Naive B cell (primary cell): ENCODE data around the gene CCDC85C. TPM values are rescaled to one million over a fixed set of nuclear protein-coding genes. Genes with fewer than 3 reads are reported as not detected.

Experiments used
- ATAC-seq, 2 donors: fragments of 150-1000 bp; cut with Tn5 transposase; 2 replicates each; pipeline ENCODE4 v1.10.0; 2021; ENCODE audit warnings: low read depth in 2 of 2, mild to moderate bottlenecking in 2 of 2, moderate library complexity in 2 of 2
- DNase-seq: peaks from one replicate; pipeline ENCODE4 v3.0.0; 2022
- H3K27ac Mint-ChIP-seq, 6 donors: one replicate each; pipeline ENCODE4 v1.8.0; 2020 to 2022; ENCODE audit warnings: mild to moderate bottlenecking in 6 of 6, mixed read lengths in 6 of 6, moderate library complexity in 5 of 6, inconsistent platforms in 2 of 6
- H3K27me3 Mint-ChIP-seq, 3 donors: one replicate each; pipeline ENCODE4 v1.8.0; 2021 to 2022; ENCODE audit warnings: mixed read lengths in 3 of 3, mild to moderate bottlenecking in 1 of 3
- H3K36me3 Mint-ChIP-seq, 2 donors: one replicate each; pipeline ENCODE4 v1.8.0; 2020 to 2022; ENCODE audit warnings: mixed read lengths in 2 of 2, inconsistent platforms in 1 of 2, mild to moderate bottlenecking in 1 of 2
- H3K4me1 Mint-ChIP-seq, 3 donors: one replicate each; pipeline ENCODE4 v1.8.0; 2020 to 2022; ENCODE audit warnings: mixed read lengths in 3 of 3, inconsistent platforms in 1 of 3, mild to moderate bottlenecking in 1 of 3, moderate library complexity in 1 of 3
- H3K4me3 Mint-ChIP-seq, 8 donors: one replicate each; pipeline ENCODE4 v1.8.0; 2020 to 2022; ENCODE audit warnings: mild to moderate bottlenecking in 8 of 8, mixed read lengths in 8 of 8, moderate library complexity in 8 of 8, inconsistent platforms in 2 of 8
- H3K9me3 Mint-ChIP-seq, 7 donors: one replicate each; pipeline ENCODE4 v1.8.0; 2020 to 2022; ENCODE audit warnings: mixed read lengths in 7 of 7, mild to moderate bottlenecking in 5 of 7, inconsistent platforms in 2 of 7, moderate library complexity in 1 of 7
- polyA plus RNA-seq, 6 donors: library from polyadenylated mRNA; unstranded; fragments of 300-500 nt; fragmentation: Illumina TruSeq; gene quantifications; one replicate each; pipeline ENCODE4 v1.2.3, GENCODE V29; 2021; ENCODE audit warnings: low read depth in 6 of 6

The CCDC85C gene
- polyA plus RNA-seq, 6 donors from 2014 or later: 0.05 to 0.28 (median 0.24) TPM

DNA sequence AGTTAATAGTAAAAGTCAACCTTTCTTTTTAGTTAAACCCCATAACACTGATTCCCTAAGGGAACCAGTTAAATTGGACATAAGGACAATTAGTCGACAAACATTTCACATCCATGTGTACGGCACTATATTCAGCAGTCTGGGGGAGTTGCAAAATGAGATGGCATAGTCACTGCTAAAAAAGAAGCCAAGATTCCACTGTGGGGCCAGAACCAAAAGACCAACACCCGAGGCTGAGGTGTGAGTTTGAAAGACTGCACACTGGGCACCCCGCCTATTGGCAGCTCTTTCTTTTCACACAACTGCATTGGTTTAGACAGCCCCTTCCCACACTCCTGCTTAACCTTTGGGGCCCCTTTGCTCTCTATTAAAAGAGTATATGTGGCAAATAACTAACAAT lies 140.0 kb downstream of the CCDC85C start:
- ATAC-seq (no peak), DNase-seq (no peak)
- H3K36me3 Mint-ChIP-seq: peaks cover 19 to 30% of the 10 kb centered on the region in 2 donors
- peaks cover 16 to 22% (median 21%) of the 10 kb centered on the region in 3 donors for H3K4me1 Mint-ChIP-seq
- H3K9me3 Mint-ChIP-seq: no peaks in the 10 kb centered on the region
- no peak overlapping the region for H3K27ac Mint-ChIP-seq
- no peaks in the 10 kb centered on the region for H3K27me3 Mint-ChIP-seq
- H3K4me3 Mint-ChIP-seq: no peak overlapping the region

DNA sequence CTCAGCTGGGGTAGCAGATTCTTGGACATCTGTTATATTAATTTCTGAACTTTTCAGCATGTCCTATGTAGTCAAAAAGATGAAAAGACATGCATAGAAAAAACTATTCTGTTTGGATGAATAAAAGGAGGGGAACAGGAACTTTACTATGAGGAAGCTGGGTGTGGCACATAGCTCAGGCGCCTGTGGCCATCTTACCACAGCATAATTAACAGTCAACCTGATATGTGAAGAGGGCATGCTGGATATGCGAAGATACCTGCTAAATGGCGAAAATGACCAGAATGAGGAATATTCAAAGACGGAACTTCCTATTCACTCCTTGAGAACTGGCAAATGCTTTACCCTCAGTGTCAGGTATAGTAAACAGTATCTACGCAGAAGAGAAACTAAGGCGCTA lies 141.8 kb downstream of the CCDC85C start:
- H3K27me3 Mint-ChIP-seq: no peaks in the 10 kb centered on the region
- DNase-seq (no peak), ATAC-seq (no peak)
- peak overlapping the region in 1 of 8 donors; percentile 47 for H3K4me3 Mint-ChIP-seq
- H3K4me1 Mint-ChIP-seq: peaks cover 2 to 10% (median 6%) of the 10 kb centered on the region in 3 donors
- H3K27ac Mint-ChIP-seq: peak overlapping the region in 1 of 6 donors; percentile 13
- H3K9me3 Mint-ChIP-seq: no peaks in the 10 kb centered on the region
- H3K36me3 Mint-ChIP-seq: peaks cover 26 to 36% of the 10 kb centered on the region in 2 donors

DNA sequence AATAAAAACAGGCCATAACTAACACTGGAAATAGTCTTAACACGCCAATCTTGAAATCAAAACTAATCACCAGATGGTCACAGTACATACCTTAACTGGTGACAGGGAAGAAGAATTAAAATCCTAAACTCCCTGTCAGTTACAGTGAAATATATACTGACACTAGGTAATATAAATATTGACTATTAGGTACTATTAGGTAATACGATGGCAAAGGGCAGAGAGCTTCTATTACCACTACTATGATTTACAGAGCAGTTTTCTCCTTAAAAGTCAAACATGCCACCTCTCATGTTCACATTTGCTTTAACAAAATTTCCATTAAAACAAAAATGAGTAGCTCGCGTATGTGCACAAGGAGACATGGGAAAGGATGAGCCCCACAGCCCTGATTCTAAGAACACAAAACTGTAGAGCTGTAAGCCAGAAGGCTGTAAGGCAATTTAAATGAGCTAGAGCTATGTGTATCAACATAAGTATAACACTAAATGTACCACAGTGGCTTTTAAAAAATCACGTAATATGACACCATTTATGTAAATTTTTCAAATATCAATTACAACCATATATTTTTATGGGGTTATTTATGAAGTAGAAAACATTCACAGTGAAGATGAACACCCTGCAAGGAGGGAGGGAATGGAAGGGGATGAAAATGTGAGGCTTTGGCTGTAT lies 142.5 kb downstream of the CCDC85C start:
- no peak overlapping the region for H3K4me3 Mint-ChIP-seq
- no peaks in the 10 kb centered on the region for H3K27me3 Mint-ChIP-seq
- peaks cover 2 to 10% (median 5%) of the 10 kb centered on the region in 3 donors for H3K4me1 Mint-ChIP-seq
- H3K9me3 Mint-ChIP-seq: no peaks in the 10 kb centered on the region
- H3K36me3 Mint-ChIP-seq: peaks cover 33 to 36% of the 10 kb centered on the region in 2 donors
- no peak for ATAC-seq
- peak overlapping the region in 2 of 6 donors; percentile 1 to 13 for H3K27ac Mint-ChIP-seq
- DNase-seq: no peak

DNA sequence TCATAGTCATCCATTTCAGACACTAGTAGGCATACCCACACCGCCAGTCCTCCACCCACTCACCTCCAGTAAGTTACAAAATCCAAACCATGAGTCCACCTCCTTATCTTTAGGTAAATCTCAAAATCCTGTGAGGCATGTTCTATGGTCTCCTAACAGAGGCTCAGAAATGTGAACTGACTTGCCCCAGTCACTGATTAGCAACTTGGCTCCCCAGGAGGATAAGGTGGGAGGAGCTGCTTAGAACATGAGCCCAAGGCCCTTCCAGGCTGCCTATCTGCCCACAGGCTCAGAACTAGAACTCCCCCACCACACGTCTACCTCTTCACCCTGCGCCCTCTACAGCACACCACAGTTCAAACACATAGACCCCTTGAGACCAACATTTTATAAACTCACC lies 143.2 kb downstream of the CCDC85C start:
- Mint-ChIP-seq H3K4me1 (peaks cover 0 to 10% (median 2%) of the 10 kb centered on the region in 3 donors), H3K9me3 (no peaks in the 10 kb centered on the region), H3K36me3 (peaks cover 34 to 36% of the 10 kb centered on the region in 2 donors), H3K27me3 (no peaks in the 10 kb centered on the region), H3K27ac (peak overlapping the region in 1 of 6 donors; percentile 43), H3K4me3 (no peak overlapping the region)
- ATAC-seq (no peak), DNase-seq (no peak)

DNA sequence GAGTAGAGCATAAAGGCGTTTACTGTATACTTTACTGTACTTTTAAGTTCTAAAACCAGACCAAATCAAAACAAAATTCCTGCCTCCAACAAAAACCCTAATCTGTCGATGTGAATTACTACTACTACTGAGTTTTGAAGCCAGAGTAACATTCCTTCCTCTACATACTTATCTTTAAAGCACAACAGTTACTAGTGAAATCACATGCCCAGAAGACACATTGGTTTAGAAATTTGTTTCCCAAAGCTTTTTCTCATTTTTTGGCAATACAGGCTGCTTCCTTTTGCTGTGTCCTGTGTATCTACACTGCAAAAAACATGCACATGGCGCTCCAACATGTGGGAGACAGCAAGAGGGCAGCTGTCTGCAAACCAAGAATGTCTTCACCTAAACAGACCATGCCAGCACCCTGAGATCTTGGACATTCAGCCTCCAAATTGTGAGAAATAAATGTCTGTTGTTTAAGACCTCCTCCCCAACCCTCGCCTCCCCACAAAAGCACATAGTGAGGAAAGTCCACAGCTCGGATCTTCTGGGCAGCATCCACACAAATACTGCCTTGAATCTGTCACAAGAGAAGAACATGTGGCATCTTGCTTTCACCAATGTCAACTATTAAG lies 144.4 kb downstream of the CCDC85C start:
- H3K27ac Mint-ChIP-seq: peak overlapping the region in 1 of 6 donors; percentile 65
- peaks cover 0 to 10% (median 0%) of the 10 kb centered on the region in 3 donors for H3K4me1 Mint-ChIP-seq
- no peak for ATAC-seq
- no peak for DNase-seq
- H3K27me3 Mint-ChIP-seq: no peaks in the 10 kb centered on the region
- no peaks in the 10 kb centered on the region for H3K9me3 Mint-ChIP-seq
- H3K36me3 Mint-ChIP-seq: peaks cover 34 to 44% of the 10 kb centered on the region in 2 donors
- no peak overlapping the region for H3K4me3 Mint-ChIP-seq

DNA sequence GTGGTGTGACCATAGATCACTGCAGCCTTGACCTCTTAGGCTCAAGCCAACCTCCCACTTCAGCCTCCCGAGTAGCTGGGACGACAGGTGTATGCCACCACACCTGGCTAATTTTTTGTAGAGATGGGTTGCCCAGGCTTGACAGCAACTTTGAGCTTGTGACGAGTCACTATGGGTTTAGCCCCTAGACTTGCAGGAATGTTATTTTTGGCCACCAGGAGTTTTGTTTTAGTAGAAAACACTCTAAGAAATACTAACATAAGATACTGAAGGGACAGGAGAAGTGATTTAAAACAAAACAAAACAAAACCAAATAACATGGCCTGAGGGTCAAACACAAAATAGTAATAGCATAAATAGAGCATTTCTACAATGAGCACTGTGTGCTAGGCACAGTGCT lies 149.8 kb downstream of the CCDC85C start:
- no peaks in the 10 kb centered on the region for H3K9me3 Mint-ChIP-seq
- H3K36me3 Mint-ChIP-seq: peaks cover 15 to 20% of the 10 kb centered on the region in 2 donors
- ATAC-seq: no peak

DNA sequence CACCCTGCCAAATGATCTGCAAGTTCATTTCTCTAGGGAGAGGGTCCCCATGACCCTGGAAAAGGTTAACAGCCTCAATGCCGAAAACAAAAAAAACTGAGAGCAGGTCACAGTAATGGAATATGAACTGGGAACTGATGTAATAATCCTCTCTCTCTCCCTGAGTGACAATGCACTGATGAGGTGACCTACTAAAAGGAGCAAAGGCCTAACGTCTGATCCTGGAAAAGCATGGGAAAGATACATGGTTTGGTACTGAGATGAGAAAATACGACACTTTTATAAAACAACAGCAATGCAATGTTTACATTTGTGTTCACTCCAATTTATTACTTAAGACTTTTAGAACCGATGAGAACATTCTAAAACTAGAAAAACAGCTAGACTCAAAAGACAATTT lies 151.0 kb downstream of the CCDC85C start:
- ATAC-seq (no peak), DNase-seq (no peak)
- Mint-ChIP-seq H3K36me3 (peaks cover 16 to 17% of the 10 kb centered on the region in 2 donors), H3K27ac (no peak overlapping the region), H3K27me3 (no peaks in the 10 kb centered on the region), H3K4me1 (no peaks in the 10 kb centered on the region), H3K4me3 (no peak overlapping the region), H3K9me3 (no peaks in the 10 kb centered on the region)

More for the DNA sequence above, 149.8 kb downstream of the CCDC85C start:
- Mint-ChIP-seq H3K27ac (peak overlapping the region in 1 of 6 donors; percentile 60), H3K27me3 (no peaks in the 10 kb centered on the region), H3K4me1 (no peaks in the 10 kb centered on the region), H3K4me3 (no peak overlapping the region)
- no peak for DNase-seq

DNA sequence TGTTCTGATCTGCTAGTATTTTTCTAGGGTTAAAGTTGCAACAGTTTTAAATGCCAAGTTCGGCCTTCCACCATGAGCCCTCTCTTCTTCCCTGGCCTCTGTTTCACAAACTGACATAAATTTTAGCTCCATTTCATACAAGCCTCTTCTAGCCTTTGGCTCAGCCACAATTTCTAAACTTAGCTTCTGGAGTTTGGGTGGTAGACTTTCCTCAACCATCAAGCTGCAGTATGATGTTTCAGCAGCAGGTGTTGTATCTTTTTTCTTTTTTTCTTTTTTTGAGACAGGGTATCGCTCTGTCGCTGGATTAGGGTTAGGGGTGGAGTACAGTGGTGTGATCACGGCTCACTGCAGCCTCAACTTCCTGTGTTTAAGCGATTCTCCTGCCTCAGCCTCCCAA lies 152.8 kb downstream of the CCDC85C start:
- Mint-ChIP-seq H3K27me3 (no peaks in the 10 kb centered on the region), H3K4me3 (no peak overlapping the region), H3K36me3 (peaks cover 13 to 21% of the 10 kb centered on the region in 2 donors), H3K9me3 (no peaks in the 10 kb centered on the region), H3K27ac (peak overlapping the region in 3 of 6 donors; percentile 48 to 60 (median 48)), H3K4me1 (no peaks in the 10 kb centered on the region)
- no peak for DNase-seq
- no peak for ATAC-seq

DNA sequence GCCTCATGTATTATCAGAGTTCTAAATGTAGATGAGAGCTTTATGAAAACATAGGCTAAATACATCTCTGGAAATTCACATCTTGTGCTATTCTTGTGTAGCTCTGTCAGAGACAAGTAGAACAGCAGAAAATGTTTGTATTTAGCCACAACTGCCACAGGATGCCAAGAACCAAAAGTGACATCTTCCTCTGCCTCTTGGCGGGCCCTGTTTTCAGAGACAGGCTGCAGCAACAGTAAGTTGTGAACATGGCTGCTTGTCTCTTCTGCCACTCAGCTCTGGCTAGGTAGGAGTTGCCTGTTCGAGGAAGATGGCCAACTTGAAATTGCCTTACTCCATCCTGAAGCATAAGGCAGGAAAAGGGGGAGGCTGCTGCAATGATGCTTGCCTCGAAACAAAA lies 153.7 kb downstream of the CCDC85C start:
- ATAC-seq (no peak), DNase-seq (no peak)
- Mint-ChIP-seq H3K4me3 (no peak overlapping the region), H3K36me3 (peaks cover 13 to 21% of the 10 kb centered on the region in 2 donors), H3K27me3 (no peaks in the 10 kb centered on the region), H3K9me3 (no peaks in the 10 kb centered on the region), H3K4me1 (no peaks in the 10 kb centered on the region), H3K27ac (no peak overlapping the region)

Other genes with a start within 250 kb of the CCDC85C start
- gene SETD3, start 123.3 kb downstream of the CCDC85C start, polyA plus RNA-seq: 10 to 100 TPM; 22.4 to 30.8 (median 26.3) TPM
- 10 to 100 TPM; 15.5 to 30.7 (median 23.1) TPM for gene CCNK, start 122.8 kb downstream of the CCDC85C start, polyA plus RNA-seq
- under 1 TPM in 1 of 6 donors, not detected in 5; 0.13 TPM for gene HHIPL1, start 40.9 kb upstream of the CCDC85C start, polyA plus RNA-seq
- gene CYP46A1, start 80.1 kb upstream of the CCDC85C start, polyA plus RNA-seq: not detected
- not detected for gene EML1, start 189.2 kb upstream of the CCDC85C start, polyA plus RNA-seq